ENCODE measurements around the gene OTUD7B. TPM values are rescaled to one million over a fixed set of nuclear protein-coding genes. Genes with fewer than 3 reads are reported as not detected.
A peak's percentile ranks its signal among the peaks of the same experiment; 100 is the strongest.

OTUD7B gene
- total RNA-seq, 1 experiment from 2014 or later = 19.6 TPM

DNA sequence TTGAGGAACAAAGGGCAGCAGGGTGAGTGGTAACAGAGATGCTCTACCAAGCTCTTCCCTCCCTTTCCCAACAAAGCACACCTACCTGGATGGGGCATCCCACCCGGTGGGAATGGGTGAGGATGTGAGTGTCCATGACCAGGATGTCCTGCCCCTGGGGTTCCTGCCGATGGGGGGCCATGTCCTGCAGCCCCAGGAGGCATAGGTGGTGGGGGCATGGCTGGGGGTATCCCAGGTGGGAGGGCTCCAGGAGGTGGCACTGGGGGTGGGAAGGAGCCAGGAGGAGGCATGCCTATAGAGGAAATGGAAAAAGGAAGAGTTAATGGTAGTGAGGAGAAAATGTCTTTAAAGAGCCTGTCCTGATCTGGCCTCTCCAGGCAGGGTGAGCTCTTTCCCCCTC lies 84.8 kb downstream of the OTUD7B start:
- TF ChIP-seq, protein P1, sequence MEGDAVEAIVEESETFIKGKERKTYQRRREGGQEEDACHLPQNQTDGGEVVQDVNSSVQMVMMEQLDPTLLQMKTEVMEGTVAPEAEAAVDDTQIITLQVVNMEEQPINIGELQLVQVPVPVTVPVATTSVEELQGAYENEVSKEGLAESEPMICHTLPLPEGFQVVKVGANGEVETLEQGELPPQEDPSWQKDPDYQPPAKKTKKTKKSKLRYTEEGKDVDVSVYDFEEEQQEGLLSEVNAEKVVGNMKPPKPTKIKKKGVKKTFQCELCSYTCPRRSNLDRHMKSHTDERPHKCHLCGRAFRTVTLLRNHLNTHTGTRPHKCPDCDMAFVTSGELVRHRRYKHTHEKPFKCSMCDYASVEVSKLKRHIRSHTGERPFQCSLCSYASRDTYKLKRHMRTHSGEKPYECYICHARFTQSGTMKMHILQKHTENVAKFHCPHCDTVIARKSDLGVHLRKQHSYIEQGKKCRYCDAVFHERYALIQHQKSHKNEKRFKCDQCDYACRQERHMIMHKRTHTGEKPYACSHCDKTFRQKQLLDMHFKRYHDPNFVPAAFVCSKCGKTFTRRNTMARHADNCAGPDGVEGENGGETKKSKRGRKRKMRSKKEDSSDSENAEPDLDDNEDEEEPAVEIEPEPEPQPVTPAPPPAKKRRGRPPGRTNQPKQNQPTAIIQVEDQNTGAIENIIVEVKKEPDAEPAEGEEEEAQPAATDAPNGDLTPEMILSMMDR (IDR thresholded peaks at IDR 0.05; ENCODE audit: insufficient read depth in 1 of 2, low read depth in 1 of 2, low read length in 1 of 2, severe bottlenecking in 1 of 2, unreplicated experiment in 1 of 2) = no peak
- intact Hi-C loops (cut with micrococcal nuclease; ENCODE audit: unreplicated experiment) = no loop called here
- Histone ChIP-seq H3K9me3 (no peaks in the 10 kb centered on the region), H3K4me1 (peaks cover 9% of the 10 kb centered on the region), H3K4me3 (ENCODE audit: low read depth, low read length) (no peak overlapping the region), H3K27me3 (replicated peaks; ENCODE audit: control insufficient read depth, insufficient read depth, low read length) (no peaks in the 10 kb centered on the region), H3K36me3 (ENCODE audit: control insufficient read depth, insufficient read depth, low read length) (peaks cover 2% of the 10 kb centered on the region; the same call in 1 of the 2 replicates)
- no TSS peak for BruUV-seq (replicated peaks)
- H3K4me3 Mint-ChIP-seq (ENCODE audit: unreplicated experiment) = peak overlapping the region; percentile 23
- ChIA-PET CTCF (no interaction called here), POLR2A (no interaction called here)
- no peaks in the 10 kb centered on the region for H3K27me3 Mint-ChIP-seq (ENCODE audit: insufficient read depth, unreplicated experiment)
- no peak for DNase-seq
- H3K4me1 Mint-ChIP-seq (ENCODE audit: low read depth, unreplicated experiment) = peaks cover 11% of the 10 kb centered on the region
- peaks cover 75% of the 10 kb centered on the region for H3K36me3 Mint-ChIP-seq (ENCODE audit: insufficient read depth, unreplicated experiment)
- H3K27ac Mint-ChIP-seq (ENCODE audit: unreplicated experiment) = no peak overlapping the region
- H3K9me3 Mint-ChIP-seq (ENCODE audit: unreplicated experiment) = no peaks in the 10 kb centered on the region

DNA sequence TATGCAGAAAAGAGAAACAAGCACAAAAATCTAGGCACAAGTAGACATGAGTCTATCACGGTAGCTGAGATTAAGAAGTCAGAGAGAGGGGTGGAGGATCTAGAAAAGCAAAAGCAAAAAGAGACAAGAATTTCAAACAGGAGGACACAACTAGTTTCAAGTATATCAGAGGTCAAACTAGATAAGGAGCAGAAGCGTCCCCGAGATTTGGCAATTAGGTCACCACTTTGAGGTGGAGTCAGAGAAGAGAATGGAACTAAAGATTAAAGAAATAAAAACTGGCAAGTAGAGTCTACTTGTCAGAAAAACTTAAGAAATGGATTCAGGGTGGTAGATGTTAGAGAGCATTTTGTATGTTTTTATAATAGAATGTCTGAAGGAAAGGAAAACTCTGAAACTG lies 85.2 kb downstream of the OTUD7B start:
- H3K27ac Mint-ChIP-seq (ENCODE audit: unreplicated experiment) = no peak overlapping the region
- peaks cover 11% of the 10 kb centered on the region for H3K4me1 Mint-ChIP-seq (ENCODE audit: low read depth, unreplicated experiment)
- peaks cover 9% of the 10 kb centered on the region for H3K4me1 ChIP-seq
- peak overlapping the region; percentile 23 for H3K4me3 Mint-ChIP-seq (ENCODE audit: unreplicated experiment)
- POLR2A ChIA-PET = no interaction called here
- no peaks in the 10 kb centered on the region for H3K27me3 Mint-ChIP-seq (ENCODE audit: insufficient read depth, unreplicated experiment)
- no peaks in the 10 kb centered on the region for H3K9me3 Mint-ChIP-seq (ENCODE audit: unreplicated experiment)
- TF ChIP-seq, protein P1 (IDR thresholded peaks at IDR 0.05; ENCODE audit: insufficient read depth in 1 of 2, low read depth in 1 of 2, low read length in 1 of 2, severe bottlenecking in 1 of 2, unreplicated experiment in 1 of 2) = no peak
- intact Hi-C loops (cut with micrococcal nuclease; ENCODE audit: unreplicated experiment) = no loop called here
- no TSS peak for BruUV-seq (replicated peaks)
- DNase-seq = no peak
- no peaks in the 10 kb centered on the region for H3K27me3 ChIP-seq (replicated peaks; ENCODE audit: control insufficient read depth, insufficient read depth, low read length)
- CTCF ChIA-PET = no interaction called here
- H3K4me3 ChIP-seq (ENCODE audit: low read depth, low read length) = no peak overlapping the region
- peaks cover 78% of the 10 kb centered on the region for H3K36me3 Mint-ChIP-seq (ENCODE audit: insufficient read depth, unreplicated experiment)
- peaks cover 2% of the 10 kb centered on the region; the same call in 1 of the 2 replicates for H3K36me3 ChIP-seq (ENCODE audit: control insufficient read depth, insufficient read depth, low read length)
- H3K9me3 ChIP-seq = no peaks in the 10 kb centered on the region

DNA sequence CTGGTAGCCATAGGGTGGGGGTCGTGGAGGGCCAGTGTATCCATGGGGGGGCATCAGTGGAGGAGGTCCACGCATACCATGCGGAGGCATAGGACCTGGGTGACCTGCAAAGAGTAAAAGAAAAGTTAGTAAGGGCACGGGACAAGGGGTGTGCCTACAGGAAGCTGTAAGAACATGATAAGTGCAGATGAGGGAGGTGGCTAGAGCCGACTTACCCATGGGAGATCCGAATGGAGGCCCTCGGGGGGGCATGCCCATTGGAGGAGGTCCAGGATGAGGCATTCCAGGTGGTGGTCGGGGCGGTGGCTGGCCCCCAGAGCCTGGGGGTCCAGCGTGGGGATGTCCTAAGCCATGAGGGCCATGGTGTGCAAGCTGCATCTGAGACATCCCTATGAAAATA lies 86.9 kb downstream of the OTUD7B start:
- H3K27ac Mint-ChIP-seq (ENCODE audit: unreplicated experiment) = no peak overlapping the region

More for the DNA sequence above, 86.9 kb downstream of the OTUD7B start:
- ChIA-PET POLR2A (no interaction called here), CTCF (no interaction called here)
- DNase-seq = no peak
- Mint-ChIP-seq H3K4me1 (ENCODE audit: low read depth, unreplicated experiment) (peaks cover 11% of the 10 kb centered on the region), H3K4me3 (ENCODE audit: unreplicated experiment) (no peak overlapping the region), H3K27me3 (ENCODE audit: insufficient read depth, unreplicated experiment) (no peaks in the 10 kb centered on the region), H3K36me3 (ENCODE audit: insufficient read depth, unreplicated experiment) (peaks cover 79% of the 10 kb centered on the region), H3K9me3 (ENCODE audit: unreplicated experiment) (no peaks in the 10 kb centered on the region)
- H3K27me3 ChIP-seq (replicated peaks; ENCODE audit: control insufficient read depth, insufficient read depth, low read length) = no peaks in the 10 kb centered on the region
- no TSS peak for BruUV-seq (replicated peaks)
- TF ChIP-seq, protein P1 (IDR thresholded peaks at IDR 0.05; ENCODE audit: insufficient read depth in 1 of 2, low read depth in 1 of 2, low read length in 1 of 2, severe bottlenecking in 1 of 2, unreplicated experiment in 1 of 2) = no peak
- intact Hi-C loops (cut with micrococcal nuclease; ENCODE audit: unreplicated experiment) = no loop called here
- peaks cover 2% of the 10 kb centered on the region; the same call in 1 of the 2 replicates for H3K36me3 ChIP-seq (ENCODE audit: control insufficient read depth, insufficient read depth, low read length)
- H3K9me3 ChIP-seq = no peaks in the 10 kb centered on the region
- H3K4me1 ChIP-seq = peaks cover 8% of the 10 kb centered on the region
- no peak overlapping the region for H3K4me3 ChIP-seq (ENCODE audit: low read depth, low read length)
